Erythroblast (primary cell): ENCODE measurements around the gene HDAC7.
A peak's percentile ranks its signal among the peaks of the same experiment; 100 is the strongest.
"Not testable (repeated sequence)": the region's sequence is repeated elsewhere in the genome, so short reads cannot be mapped to it uniquely, and the experiment has no call there.

ENCODE experiments used
- DNase-seq, 2 experiments: peaks; one replicate each; lab custom pipeline; 2025; lab: John Stamatoyannopoulos, UW
- GATA1 ChIP-seq: IDR thresholded peaks from 2 replicates; pipeline ENCODE4 v1.6.1; 2011; ENCODE audit warnings: low read depth, mild to moderate bottlenecking, control low read depth, low read length, moderate library complexity
- POLR2A ChIP-seq: IDR thresholded peaks from 2 replicates; pipeline ENCODE4 v1.6.1; 2011; ENCODE audit warnings: mild to moderate bottlenecking, low read length

Gene HDAC7

GRCh38 chr12:47856094-47856493, 36.4 kb upstream of the HDAC7 start:
- no peak for DNase-seq
- TF ChIP-seq POLR2A, result no peak

- TF ChIP-seq POLR2A (no peak), GATA1 (no peak)
- no peak for DNase-seq
Measured at GRCh38 chr12:47855502-47855901, 35.8 kb upstream of the HDAC7 start.

- DNase-seq, result no peak
- no peak for TF ChIP-seq GATA1
- no peak for TF ChIP-seq POLR2A
Measured at GRCh38 chr12:47854531-47854930, 34.8 kb upstream of the HDAC7 start.

GRCh38 chr12:47852096-47852571, 32.4 kb upstream of the HDAC7 start:
- TF ChIP-seq GATA1 (no peak), POLR2A (no peak)
- no peak for DNase-seq

- no peak for TF ChIP-seq POLR2A
- TF ChIP-seq GATA1, result no peak
- no peak for DNase-seq
Measured at GRCh38 chr12:47851303-47851952, 31.7 kb upstream of the HDAC7 start.

GRCh38 chr12:47850153-47851084, 30.7 kb upstream of the HDAC7 start:
- peak; percentile 46 to 53 for DNase-seq
- TF ChIP-seq POLR2A (no peak), GATA1 (no peak)

GRCh38 chr12:47849261-47849660, 29.6 kb upstream of the HDAC7 start:
- TF ChIP-seq GATA1 (no peak), POLR2A (no peak)

GRCh38 chr12:47848853-47849252, 29.1 kb upstream of the HDAC7 start:
- DNase-seq, result no peak
- TF ChIP-seq GATA1, result no peak
- no peak for TF ChIP-seq POLR2A

More at GRCh38 chr12:47849261-47849660, 29.6 kb upstream of the HDAC7 start:
- no peak for DNase-seq

- no peak for DNase-seq
- no peak for TF ChIP-seq POLR2A
- no peak for TF ChIP-seq GATA1
Measured at GRCh38 chr12:47846294-47846996, 26.7 kb upstream of the HDAC7 start.

GRCh38 chr12:47845081-47845480, 25.4 kb upstream of the HDAC7 start:
- DNase-seq, result no peak
- TF ChIP-seq GATA1, result no peak
- no peak for TF ChIP-seq POLR2A

- peak; percentile 65 to 71 for DNase-seq
- TF ChIP-seq POLR2A (no peak), GATA1 (no peak)
Measured at GRCh38 chr12:47844264-47845019, 24.7 kb upstream of the HDAC7 start.

- no peak for TF ChIP-seq GATA1
- TF ChIP-seq POLR2A, result no peak
- DNase-seq, result no peak
Measured at GRCh38 chr12:47843226-47843980, 23.7 kb upstream of the HDAC7 start.

- not testable (repeated sequence) for DNase-seq
Measured at GRCh38 chr12:47842543-47842942, 22.8 kb upstream of the HDAC7 start.

GRCh38 chr12:47841910-47842309, 22.2 kb upstream of the HDAC7 start:
- TF ChIP-seq POLR2A, result no peak
- no peak for TF ChIP-seq GATA1
- DNase-seq, result no peak
